HepG2 (cell line): ENCODE data around the gene RRBP1. TPM values are rescaled to one million over a fixed set of nuclear protein-coding genes. Genes with fewer than 3 reads are reported as not detected.

Experiments used
- ATAC-seq: fragments of 200-7000 bp; cut with Tn5 transposase; 3 replicates; pipeline ENCODE4 v1.9.1; 2020; ENCODE audit warnings: mild to moderate bottlenecking, moderate library complexity
- BruUV-seq: library from RNA; stranded (reverse); fragments of 400-500 nt; replicated peaks from 2 replicates; lab custom pipeline; 2021; lab: Mats Ljungman, UMichigan
- CTCF ChIA-PET: fragments of 300-600 bp; formaldehyde crosslinking; extraction: SDS; loops from one replicate; lab custom pipeline; 2021; ENCODE audit warnings: low total read pairs, inconsistent platforms, low intra/inter-chr PET ratio; lab: Yijun Ruan, JAX
- POLR2A ChIA-PET: fragments of 350-600 bp; sonication (Branson Sonifier 250); formaldehyde crosslinking; loops from one replicate; lab custom pipeline; 2020; ENCODE audit warnings: antibody characterized with exemption, inconsistent platforms; lab: Yijun Ruan, JAX
- DNase-seq: peaks from one replicate; pipeline ENCODE4 v3.0.0-alpha.2; 2015; ENCODE audit warnings: low spot score
- FAIRE-seq: peaks from 3 replicates; lab custom pipeline; 2011; peaks lifted over from hg19 to GRCh38; lab: Jason Lieb, UNC
- H2AFZ ChIP-seq: one replicate; pipeline ENCODE4 v1.6.1; 2011; ENCODE audit warnings: low read length, inconsistent platforms
- H3K27ac ChIP-seq: fragments of 300-600 bp; 3 replicates; pipeline ENCODE4 v1.8.0; 2011; ENCODE audit warnings: mixed run types, mild to moderate bottlenecking, mixed read lengths, low read length, inconsistent platforms; ENCODE audit not compliant: insufficient read depth; ENCODE audit errors: extremely low read length
- H3K27me3 ChIP-seq, 2 experiments: fragments of 200-600 bp in 1 of 2; 2 replicates in 1 of 2; 3 replicates in 1 of 2; pipeline versions ENCODE4 v1.6.0 to v1.8.0; 2011; ENCODE audit warnings: low read length in 2 of 2, mild to moderate bottlenecking in 2 of 2, moderate library complexity in 2 of 2, inconsistent platforms in 1 of 2; ENCODE audit not compliant: insufficient read depth in 2 of 2, control insufficient read depth in 1 of 2
- H3K36me3 ChIP-seq, 2 experiments: fragments of 200-600 bp in 1 of 2; replicated peaks in 1 of 2; 2 replicates in 1 of 2; 3 replicates in 1 of 2; pipeline versions ENCODE4 v1.5.1 to v1.8.0; 2011; ENCODE audit warnings: low read length in 2 of 2, inconsistent platforms in 1 of 2; ENCODE audit not compliant: insufficient read depth in 2 of 2, control insufficient read depth in 1 of 2
- H3K4me1 ChIP-seq: 2 replicates; pipeline ENCODE4 v1.5.1; 2012; ENCODE audit warnings: low read length, inconsistent platforms; ENCODE audit not compliant: insufficient read depth
- H3K4me2 ChIP-seq: 2 replicates; pipeline ENCODE4 v1.6.0; 2011; ENCODE audit warnings: low read depth, low read length, inconsistent platforms
- H3K4me3 ChIP-seq, 3 experiments: fragments of 200-600 bp in 1 of 3; sonication (generic), shearing (Covaris generic) in 1 of 3; replicated peaks in 1 of 3; 2 replicates each; pipeline ENCODE4 v1.5.1; 2011 to 2016; ENCODE audit warnings: low read length in 3 of 3, inconsistent platforms in 2 of 3, low read depth in 2 of 3, mild to moderate bottlenecking in 2 of 3, control low read depth in 1 of 3, mixed read lengths in 1 of 3; ENCODE audit not compliant: insufficient read depth in 1 of 3
- H3K79me2 ChIP-seq: one replicate; pipeline ENCODE4 v1.6.1; 2011; ENCODE audit warnings: low read length, inconsistent platforms; ENCODE audit not compliant: insufficient read depth
- H3K9ac ChIP-seq: 2 replicates; pipeline ENCODE4 v1.6.0; 2011; ENCODE audit warnings: mild to moderate bottlenecking, low read depth, low read length, inconsistent platforms; ENCODE audit not compliant: insufficient read depth
- H3K9me3 ChIP-seq: 2 replicates; pipeline ENCODE4 v1.5.1; 2012; ENCODE audit warnings: mild to moderate bottlenecking, low read length
- H4K20me1 ChIP-seq: 2 replicates; pipeline ENCODE4 v1.6.0; 2011; ENCODE audit warnings: inconsistent platforms, mild to moderate bottlenecking, low read length, moderate library complexity; ENCODE audit not compliant: insufficient read depth
- CREB1 ChIP-seq, 2 experiments: fragments of 450-650 bp in 1 of 2; IDR thresholded peaks; 2 replicates each; pipeline ENCODE4 v1.6.1; 2016 to 2017; ENCODE audit warnings: control low read depth in 1 of 2, mild to moderate bottlenecking in 1 of 2, missing compliant biosample characterization in 1 of 2, missing genetic modification characterization in 1 of 2
- EP300 ChIP-seq, 3 experiments: sonication (generic) in 1 of 3; formaldehyde crosslinking in 1 of 3; IDR thresholded peaks; 2 replicates each; pipeline versions ENCODE4 v1.5.1 to v1.6.1; 2011 to 2020; ENCODE audit warnings: low read depth in 2 of 3, low read length in 2 of 3, borderline replicate concordance in 1 of 3, improper control_type of control experiment in 1 of 3, mild to moderate bottlenecking in 1 of 3, missing genetic modification reagents in 1 of 3, moderate library complexity in 1 of 3
- GATAD1 ChIP-seq: IDR thresholded peaks from 2 replicates; pipeline ENCODE4 v1.6.1; 2016; ENCODE audit warnings: missing genetic modification reagents, missing compliant biosample characterization
- GATAD2A ChIP-seq: IDR thresholded peaks from 2 replicates; pipeline ENCODE4 v1.6.1; 2016
- HNF1B ChIP-seq: sonication (generic); formaldehyde crosslinking; IDR thresholded peaks from 2 replicates; pipeline ENCODE4 v1.5.1; 2020; ENCODE audit warnings: mild to moderate bottlenecking, moderate library complexity, missing genetic modification reagents
- MIER2 ChIP-seq: IDR thresholded peaks from 2 replicates; pipeline ENCODE4 v1.6.1; 2016; ENCODE audit warnings: missing biosample characterization, missing genetic modification reagents
- NFE2 ChIP-seq: sonication (generic); formaldehyde crosslinking; IDR thresholded peaks from 2 replicates; pipeline ENCODE4 v1.4.0; 2020; ENCODE audit warnings: missing genetic modification reagents
- PAWR ChIP-seq: sonication (generic); formaldehyde crosslinking; IDR thresholded peaks from 2 replicates; pipeline ENCODE4 v1.4.0; 2020; ENCODE audit warnings: missing genetic modification reagents, mild to moderate bottlenecking, borderline replicate concordance
- SAFB2 ChIP-seq: sonication (generic); formaldehyde crosslinking; IDR thresholded peaks from 2 replicates; pipeline ENCODE4 v1.5.1; 2020; ENCODE audit warnings: missing genetic modification reagents, low read depth, mild to moderate bottlenecking, borderline replicate concordance
- SMAD9 ChIP-seq: sonication (generic); formaldehyde crosslinking; IDR thresholded peaks from 2 replicates; pipeline ENCODE4 v1.5.1; 2020; ENCODE audit warnings: mild to moderate bottlenecking, missing genetic modification reagents
- SNAI1 ChIP-seq: sonication (generic); formaldehyde crosslinking; IDR thresholded peaks from 2 replicates; pipeline ENCODE4 v1.5.0; 2020; ENCODE audit warnings: mild to moderate bottlenecking, missing genetic modification reagents, borderline replicate concordance
- ZBTB8A ChIP-seq: sonication (generic); formaldehyde crosslinking; IDR thresholded peaks from 2 replicates; pipeline ENCODE4 v1.4.0; 2020; ENCODE audit warnings: mild to moderate bottlenecking, low read depth, missing genetic modification reagents, borderline replicate concordance
- ZFX ChIP-seq: sonication (generic); formaldehyde crosslinking; IDR thresholded peaks from 2 replicates; pipeline ENCODE4 v1.4.0; 2020; ENCODE audit warnings: mild to moderate bottlenecking, low read depth, missing genetic modification reagents, moderate library complexity
- ZNF3 ChIP-seq: IDR thresholded peaks from 2 replicates; pipeline ENCODE4 v1.7.0; 2017; ENCODE audit warnings: inconsistent platforms
- ZNF557 ChIP-seq: sonication (generic); formaldehyde crosslinking; IDR thresholded peaks from 2 replicates; pipeline ENCODE4 v1.4.0; 2020; ENCODE audit warnings: missing genetic modification reagents
- ZNF564 ChIP-seq: sonication (generic); formaldehyde crosslinking; IDR thresholded peaks from 2 replicates; pipeline ENCODE4 v1.8.1; 2023; ENCODE audit warnings: mild to moderate bottlenecking, missing genetic modification reagents
- ZNF841 ChIP-seq: sonication (generic); formaldehyde crosslinking; IDR thresholded peaks from 2 replicates; pipeline ENCODE4 v1.8.1; 2023; ENCODE audit warnings: missing genetic modification reagents, borderline replicate concordance
- ZSCAN30 ChIP-seq: sonication (generic); formaldehyde crosslinking; IDR thresholded peaks from 2 replicates; pipeline ENCODE4 v1.5.0; 2020; ENCODE audit warnings: mild to moderate bottlenecking, missing genetic modification reagents
- whole genome bisulfite sequencing: methylation state at CpG from one replicate; pipeline ENCODE4 v1.1.6; 2017; ENCODE audit warnings: low lambda C conversion rate; 5-methylcytosine and 5-hydroxymethylcytosine counted together
- in situ Hi-C: cut with HindIII; loops from 2 replicates; pipeline ENCODE4 v1.10.0; 2017; ENCODE audit warnings: low pct_unique_long_range_greater_than_20kb; ENCODE audit not compliant: extremely low pct_ligation_motif_present
- intact Hi-C: fragments of 100-400 bp; cut with micrococcal nuclease; formaldehyde crosslinking; loops from one replicate; pipeline ENCODE4 v1.10.0; 2022; ENCODE audit not compliant: unreplicated experiment
- polyA plus RNA-seq, 8 experiments: library from polyadenylated mRNA; depleted of rRNA in 3 of 8; stranded (reverse) in 7 of 8; unstranded in 1 of 8; fragments of >200 nt; fragmentation: Illumina TruSeq in 4 of 8; extraction: Trizol in 4 of 8; gene quantifications; 2 replicates each; pipeline versions ENCODE4 v1.2.1 to v1.2.3, GENCODE V29; 2011 to 2016; ENCODE audit warnings: low read depth in 4 of 8, missing spikeins in 1 of 8, mixed read lengths in 1 of 8; ENCODE audit not compliant: insufficient read depth in 1 of 8
- total RNA-seq, 5 experiments: library from RNA; depleted of rRNA; stranded (reverse); fragments of >200 nt; fragmentation: Illumina TruSeq; extraction: Trizol; gene quantifications; 2 replicates each; pipeline ENCODE4 v1.2.3, GENCODE V29; 2016; ENCODE audit warnings: low read depth in 1 of 5
- TF ChIP-seq, protein P1 (sequence below): sonication (generic); formaldehyde crosslinking; IDR thresholded peaks from 2 replicates; pipeline ENCODE4 v1.9.0; 2021; ENCODE audit warnings: missing genetic modification reagents, borderline replicate concordance

RRBP1 gene
- total and polyA plus RNA-seq, 2 of the 13 experiments (the other 11 are each of a cell fraction or from before 2014, with no cell fraction given): 150 to 222 TPM

DNA sequence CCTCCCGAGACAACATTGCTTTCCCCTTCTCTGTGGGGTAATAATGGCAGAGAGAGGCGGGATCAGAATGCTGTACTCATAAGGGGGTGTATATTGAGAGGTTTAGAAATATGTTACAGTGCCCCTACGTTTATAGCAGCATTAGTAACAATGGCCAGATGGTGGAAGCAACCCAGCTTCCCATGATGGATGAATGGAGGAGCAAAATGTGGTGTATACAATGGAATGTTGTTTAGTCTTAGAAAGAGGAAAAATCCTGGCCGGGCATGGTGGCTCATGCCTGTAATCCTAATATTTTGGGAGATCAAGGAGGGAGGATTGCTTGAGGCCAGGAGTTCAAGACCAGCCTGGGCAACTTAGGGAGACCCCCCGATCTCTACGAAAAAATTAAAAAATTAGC is 30.7 kb upstream of the RRBP1 start:
- intact Hi-C loops: no loop called here
- no peak overlapping the region for H2AFZ ChIP-seq
- H3K9ac ChIP-seq: no peak overlapping the region
- TF ChIP-seq, protein P1, sequence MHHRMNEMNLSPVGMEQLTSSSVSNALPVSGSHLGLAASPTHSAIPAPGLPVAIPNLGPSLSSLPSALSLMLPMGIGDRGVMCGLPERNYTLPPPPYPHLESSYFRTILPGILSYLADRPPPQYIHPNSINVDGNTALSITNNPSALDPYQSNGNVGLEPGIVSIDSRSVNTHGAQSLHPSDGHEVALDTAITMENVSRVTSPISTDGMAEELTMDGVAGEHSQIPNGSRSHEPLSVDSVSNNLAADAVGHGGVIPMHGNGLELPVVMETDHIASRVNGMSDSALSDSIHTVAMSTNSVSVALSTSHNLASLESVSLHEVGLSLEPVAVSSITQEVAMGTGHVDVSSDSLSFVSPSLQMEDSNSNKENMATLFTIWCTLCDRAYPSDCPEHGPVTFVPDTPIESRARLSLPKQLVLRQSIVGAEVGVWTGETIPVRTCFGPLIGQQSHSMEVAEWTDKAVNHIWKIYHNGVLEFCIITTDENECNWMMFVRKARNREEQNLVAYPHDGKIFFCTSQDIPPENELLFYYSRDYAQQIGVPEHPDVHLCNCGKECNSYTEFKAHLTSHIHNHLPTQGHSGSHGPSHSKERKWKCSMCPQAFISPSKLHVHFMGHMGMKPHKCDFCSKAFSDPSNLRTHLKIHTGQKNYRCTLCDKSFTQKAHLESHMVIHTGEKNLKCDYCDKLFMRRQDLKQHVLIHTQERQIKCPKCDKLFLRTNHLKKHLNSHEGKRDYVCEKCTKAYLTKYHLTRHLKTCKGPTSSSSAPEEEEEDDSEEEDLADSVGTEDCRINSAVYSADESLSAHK (CRISPR knock-in tag): no peak
- TF ChIP-seq PAWR (CRISPR knock-in tag): no peak
- no peak for TF ChIP-seq SMAD9 (CRISPR knock-in tag)
- TF ChIP-seq NFE2 (CRISPR knock-in tag): no peak
- TF ChIP-seq CREB1 (IDR thresholded peaks at IDR 0.05): no peak
- TF ChIP-seq CREB1 (CRISPR knock-in tag; IDR thresholded peaks at IDR 0.05): no peak
- no peak for TF ChIP-seq ZNF557 (CRISPR knock-in tag)
- TF ChIP-seq GATAD1 (CRISPR knock-in tag): no peak
- no peak for TF ChIP-seq ZFX
- TF ChIP-seq ZSCAN30: no peak
- no peak for TF ChIP-seq SNAI1 (CRISPR knock-in tag)
- TF ChIP-seq ZBTB8A (CRISPR knock-in tag): no peak
- TF ChIP-seq MIER2 (CRISPR knock-in tag): no peak
- TF ChIP-seq SAFB2 (CRISPR knock-in tag): no peak
- no peak for TF ChIP-seq EP300 (IDR thresholded peaks at IDR 0.05; ENCODE audit: low read depth in 2 of 2, low read length in 2 of 2)
- no peak for TF ChIP-seq EP300 (CRISPR knock-in tag; IDR thresholded peaks at IDR 0.05; ENCODE audit: borderline replicate concordance)
- no peak for TF ChIP-seq ZNF841 (CRISPR knock-in tag)
- no peak for TF ChIP-seq ZNF3 (CRISPR knock-in tag)
- no peak for TF ChIP-seq ZNF564 (CRISPR knock-in tag)
- TF ChIP-seq GATAD2A: no peak
- no peak for TF ChIP-seq HNF1B
- DNase-seq (no peak), FAIRE-seq (no peak), ATAC-seq (no peak)
- in situ Hi-C loops: no loop called here
- BruUV-seq: no TSS peak
- H3K36me3 ChIP-seq: no peaks in the 10 kb centered on the region
- WGBS: 61% methylated on average over 6 of the region's 6 CpGs
- H3K27ac ChIP-seq: no peak overlapping the region
- H4K20me1 ChIP-seq: no peaks in the 10 kb centered on the region
- H3K79me2 ChIP-seq: no peaks in the 10 kb centered on the region
- no peaks in the 10 kb centered on the region for H3K9me3 ChIP-seq
- no peak overlapping the region for H3K4me3 ChIP-seq
- peaks cover 72% of the 10 kb centered on the region for H3K4me1 ChIP-seq
- no peak overlapping the region for H3K4me2 ChIP-seq
- ChIA-PET POLR2A (interaction anchor here (6.7 kb wide), 1 partner anchor 30 kb away, joined by 126 read pairs; the partner anchor contains the start of gene RRBP1), CTCF (no interaction called here)
- peaks cover 2 to 31% of the 10 kb centered on the region in 2 experiments; a peak in 4 of 5 replicates for H3K27me3 ChIP-seq
